ENCODE data around the gene C1orf167.

C1orf167 gene

DNA sequence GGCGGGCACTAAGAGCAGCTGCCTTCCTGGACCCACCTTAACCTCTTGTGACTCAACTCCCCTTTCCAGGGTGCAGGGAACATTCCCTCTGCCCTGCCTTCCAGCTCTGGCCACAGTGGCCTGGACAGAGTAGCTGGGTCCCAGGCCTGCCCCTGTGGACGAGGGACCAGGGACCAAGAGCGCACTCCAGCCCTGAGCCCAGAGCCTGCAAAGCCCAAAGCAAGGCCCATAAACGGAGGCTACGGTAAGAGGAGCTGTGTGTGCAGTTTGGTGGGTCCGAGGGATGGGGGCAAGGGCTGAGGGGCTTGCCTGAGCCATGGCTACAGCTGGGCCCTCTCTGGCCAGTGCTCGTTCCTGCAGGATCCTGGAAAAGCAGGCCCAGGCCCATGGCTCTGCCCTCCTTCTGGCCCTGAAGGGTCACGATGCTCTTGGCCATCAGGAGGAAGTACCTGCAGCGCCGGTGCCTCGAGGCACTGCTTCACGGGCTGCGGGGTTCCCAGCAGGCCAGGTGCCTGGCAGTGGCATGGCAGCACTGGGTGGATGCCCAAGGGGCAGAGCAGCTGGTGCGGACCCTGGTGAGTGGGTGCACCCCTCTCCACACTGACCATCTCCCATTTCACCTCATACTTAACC, 25.9 kb downstream of the C1orf167 start:
- no peak for DNase-seq

DNA sequence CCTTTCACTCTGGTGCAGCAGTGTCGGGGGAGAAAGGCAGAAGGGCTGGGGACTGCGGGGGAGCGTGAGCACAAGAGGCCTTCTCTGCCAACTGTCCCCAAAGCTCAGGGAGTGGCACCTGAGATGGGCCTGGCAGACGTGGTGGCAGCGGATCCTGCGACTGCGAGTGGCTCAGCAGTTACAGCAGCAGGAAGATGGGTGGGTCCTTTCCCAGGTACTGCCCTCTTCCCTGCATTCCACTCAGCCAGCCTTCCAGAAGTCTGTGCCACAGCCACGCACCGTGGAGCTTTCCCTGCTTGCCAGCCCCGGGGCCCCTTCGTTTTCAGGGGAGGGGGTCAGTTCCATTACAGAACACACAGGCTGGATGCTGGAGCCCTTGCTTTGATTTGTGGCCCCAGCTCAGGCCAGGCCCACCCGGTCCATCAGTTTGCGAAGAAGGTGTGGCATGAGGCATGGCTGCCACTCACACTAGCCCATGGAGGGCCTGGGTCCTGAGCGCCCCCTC, 26.6 kb downstream of the C1orf167 start:
- no peak for DNase-seq

DNA sequence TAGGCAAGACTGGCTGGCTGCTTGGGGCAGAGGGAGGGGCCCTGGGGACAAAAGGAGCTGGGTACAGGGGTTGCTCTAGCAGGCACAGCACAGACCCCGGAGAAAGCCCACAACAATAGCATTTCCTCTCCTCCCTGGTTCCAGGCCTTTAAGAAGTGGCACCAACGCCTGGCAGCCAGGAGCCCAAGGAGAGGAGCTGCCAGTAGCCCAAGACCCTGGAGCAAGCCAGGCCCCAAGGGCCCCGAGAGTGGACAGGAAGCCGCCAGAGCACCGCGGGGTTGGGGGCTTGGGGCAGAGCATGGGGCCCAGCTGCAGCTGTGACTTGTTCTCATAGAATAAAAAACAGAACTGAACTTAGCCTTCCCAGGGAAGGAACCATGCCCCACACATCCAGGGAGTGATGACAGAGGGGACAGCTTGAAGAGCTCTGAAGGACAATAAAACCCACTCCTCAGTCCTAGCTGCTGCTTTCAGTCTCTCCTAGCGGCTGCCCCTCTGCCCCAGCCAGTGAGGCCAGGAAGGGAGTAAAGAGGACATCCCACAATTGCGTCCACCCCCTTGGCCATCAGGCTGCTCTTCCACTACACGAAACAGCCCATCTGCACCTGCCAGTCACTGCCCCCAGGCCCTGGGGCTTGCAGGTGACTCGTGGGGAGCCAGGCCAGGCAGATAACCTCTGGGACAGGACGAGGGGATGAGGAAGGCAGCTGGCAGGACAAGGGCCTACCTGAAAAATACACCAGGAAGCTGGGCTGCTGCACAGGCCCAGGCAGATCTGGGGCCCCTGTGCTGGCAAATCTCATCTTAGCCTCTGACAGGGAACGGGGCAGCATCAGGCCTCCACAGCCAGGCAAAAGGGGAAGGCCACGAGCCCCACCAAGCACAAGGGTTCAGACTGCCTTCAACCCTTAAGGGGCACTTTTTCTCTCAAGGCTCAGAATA, 27.4 kb downstream of the C1orf167 start:
- DNase-seq: no peak

DNA sequence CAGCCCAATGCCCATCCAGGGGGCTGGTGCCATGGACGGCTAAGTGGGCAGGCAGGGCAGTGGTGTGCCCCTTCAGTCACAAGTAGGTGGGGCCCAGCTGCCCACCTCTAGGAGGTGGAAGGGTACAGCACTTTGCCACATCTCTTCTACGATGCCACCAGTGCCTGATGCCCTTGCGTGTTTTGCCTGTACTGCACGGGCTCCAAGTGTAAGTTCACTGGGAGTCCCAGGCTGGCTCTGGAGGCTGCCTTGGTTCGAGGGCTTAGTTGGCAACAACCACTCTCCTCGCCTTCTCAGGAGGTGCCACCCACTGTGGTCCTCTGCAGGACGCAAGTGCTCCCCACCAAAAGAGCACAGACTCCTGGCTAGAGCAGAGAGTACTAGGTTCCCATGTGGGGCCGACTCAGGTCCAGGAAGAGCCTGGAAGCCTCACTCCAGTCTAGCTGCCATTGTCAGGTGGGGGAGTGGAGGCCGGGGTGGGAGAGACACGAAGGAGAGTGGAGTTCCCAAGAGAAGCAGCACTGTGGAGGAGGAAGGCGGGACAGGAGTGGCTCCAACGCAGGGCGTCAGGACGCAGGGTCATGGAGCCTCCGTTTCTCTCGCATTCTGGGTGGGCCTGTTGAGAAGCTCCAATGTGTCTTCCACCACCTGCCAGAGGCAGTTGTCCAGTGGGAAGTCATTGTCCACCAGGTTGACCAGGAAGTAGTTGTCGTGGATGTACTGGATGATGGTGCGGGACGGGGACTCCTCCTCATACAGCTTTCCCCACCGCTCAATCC, 28.3 kb downstream of the C1orf167 start:
- no peak for DNase-seq

DNA sequence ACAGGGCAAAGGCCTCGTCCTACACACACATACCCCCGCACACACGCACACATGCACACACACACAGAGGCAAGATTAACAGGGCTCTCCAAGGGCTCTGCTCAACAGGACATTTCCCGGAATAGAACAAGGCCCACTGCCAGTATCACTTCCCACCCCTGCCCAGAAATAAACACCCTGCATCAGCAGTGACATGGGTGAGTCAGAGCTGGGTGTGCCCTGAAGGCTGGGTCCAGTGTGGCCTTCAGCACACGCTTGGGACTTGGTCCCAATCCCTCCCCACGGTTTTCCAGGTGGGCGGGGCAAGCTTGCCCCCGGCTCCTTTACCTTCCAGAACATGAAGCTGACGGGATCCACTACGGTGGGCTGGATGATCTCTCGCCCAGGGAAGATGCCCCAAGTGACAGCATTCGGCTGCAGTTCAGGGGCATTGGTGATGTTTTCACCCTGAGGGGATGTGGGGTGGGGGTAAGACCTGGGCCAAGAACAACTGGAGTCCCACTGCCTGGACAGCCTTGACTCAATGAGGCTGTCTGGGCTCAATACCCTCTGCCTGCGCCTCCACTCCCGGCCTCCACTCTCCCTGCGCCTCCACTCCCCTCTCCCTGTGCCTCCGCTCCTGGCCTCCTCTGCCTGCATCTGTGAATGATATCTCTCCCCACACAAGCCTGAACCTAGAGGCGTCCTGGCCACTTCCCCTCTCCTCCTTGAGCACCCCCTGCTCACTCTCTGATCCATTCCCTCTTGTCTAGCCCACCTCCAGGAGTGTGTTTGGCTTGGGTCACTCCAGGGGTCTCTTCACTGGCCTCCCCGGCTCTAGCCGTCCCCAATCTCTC, 29.1 kb downstream of the C1orf167 start:
- peak; percentile 44 for DNase-seq

DNA sequence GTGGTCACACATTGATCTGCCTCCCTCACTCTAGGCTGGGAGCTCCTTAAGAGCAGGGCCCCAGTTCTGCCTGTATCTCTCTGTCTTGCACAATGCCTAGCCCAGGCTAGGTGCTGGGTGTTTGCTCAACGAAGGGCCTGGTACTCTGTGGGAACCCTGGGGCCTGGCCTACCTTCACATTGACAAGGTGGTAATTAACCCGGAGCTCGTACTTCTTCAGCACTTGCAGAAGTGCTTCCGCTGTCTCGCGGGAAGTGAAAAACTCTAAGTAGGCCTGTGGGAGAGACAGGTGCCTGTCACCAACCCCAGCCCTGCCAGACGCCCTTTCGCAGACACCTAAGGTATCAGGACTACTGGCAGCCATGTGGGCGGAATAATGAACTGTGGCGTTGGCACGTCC, 30.1 kb downstream of the C1orf167 start:
- no peak for DNase-seq

DNA sequence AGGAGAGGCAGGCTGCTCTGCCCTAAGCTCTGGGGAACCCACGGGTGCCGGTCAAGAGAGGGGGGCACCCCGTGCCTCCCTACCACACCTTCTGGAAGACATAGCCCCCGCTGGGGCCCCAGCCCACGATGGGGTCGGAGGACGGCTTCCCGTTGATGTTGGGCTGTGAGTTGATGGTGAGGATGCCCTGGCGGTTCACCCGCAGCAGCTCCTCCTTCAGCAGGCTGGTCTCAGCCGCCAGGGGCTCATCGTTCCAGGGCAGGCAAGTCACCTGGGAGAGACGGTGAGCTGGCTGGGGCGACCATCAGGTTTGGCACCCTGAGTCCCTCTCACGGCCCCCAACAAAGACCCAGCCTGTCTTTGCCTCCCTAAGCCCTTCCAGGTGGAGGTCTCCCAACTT, 31.8 kb downstream of the C1orf167 start:
- DNase-seq: no peak

DNA sequence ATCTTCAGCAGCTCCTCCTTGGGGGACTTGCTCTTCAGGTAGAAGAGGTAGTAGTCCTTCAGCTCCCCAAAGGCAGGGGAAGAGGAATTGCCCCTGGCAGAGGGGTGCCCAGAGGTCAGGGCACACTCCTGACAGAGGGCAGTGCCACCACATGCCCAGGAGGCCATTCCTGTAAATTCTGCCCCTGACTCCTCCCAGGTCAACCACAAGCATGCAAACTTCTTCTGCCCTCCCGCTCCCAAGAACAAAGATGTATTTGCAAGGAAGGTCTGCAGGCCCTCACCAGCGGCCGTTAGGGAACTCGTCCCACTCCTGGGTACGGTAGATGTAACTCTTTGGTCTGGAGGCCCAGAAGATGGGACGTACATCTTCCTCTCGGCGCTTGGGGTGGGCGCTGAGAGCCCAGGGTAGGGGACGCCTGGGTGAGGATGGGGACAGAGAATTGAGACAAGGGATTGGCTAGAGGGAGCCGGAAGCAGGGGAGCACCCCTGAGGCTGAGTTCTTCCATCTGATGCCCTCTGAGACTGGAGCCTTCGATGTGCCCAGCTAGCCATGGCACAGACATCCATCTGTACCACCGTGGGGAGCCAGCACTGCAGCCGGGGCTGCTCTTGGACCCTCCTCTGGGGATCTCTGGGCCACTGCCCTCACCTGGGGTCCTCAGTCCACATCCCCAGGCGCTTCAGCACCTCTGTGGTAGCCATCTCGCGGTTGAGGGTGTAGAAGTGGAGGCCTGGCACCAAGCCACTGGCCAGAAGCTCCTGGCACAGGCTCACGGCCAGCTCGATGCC, 32.6 kb downstream of the C1orf167 start:
- no peak for DNase-seq

DNA sequence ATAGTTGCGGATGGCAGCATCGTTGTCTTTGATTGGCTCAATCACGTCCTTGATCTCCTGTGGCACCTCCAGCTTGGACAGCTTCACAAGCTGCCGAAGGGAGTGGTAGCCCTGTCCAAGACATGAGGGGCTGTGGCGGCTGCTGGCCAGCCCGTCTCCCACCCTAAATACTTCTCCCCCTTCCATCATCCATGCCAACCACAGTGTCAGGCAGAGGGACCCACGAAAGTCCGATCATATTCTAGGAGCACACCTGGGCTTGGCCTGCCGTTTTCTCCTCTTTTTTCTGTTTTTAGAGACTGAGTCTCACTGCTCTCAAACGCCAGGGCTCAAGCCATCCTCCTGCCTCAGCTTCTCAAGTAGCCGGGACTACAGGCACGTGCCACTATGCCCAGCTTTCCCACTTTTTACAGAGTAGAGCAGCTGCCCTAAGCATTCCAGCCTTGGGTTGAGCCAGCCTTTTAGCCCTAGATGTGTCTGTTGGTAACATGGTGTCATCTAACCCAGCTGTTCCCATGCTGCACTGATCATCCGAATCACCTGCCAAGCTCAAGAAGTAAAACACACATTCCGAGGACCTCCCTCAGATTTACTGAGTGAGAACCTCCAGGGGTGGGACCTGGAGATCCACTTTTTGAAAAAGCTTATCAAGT, 33.4 kb downstream of the C1orf167 start:
- no peak for DNase-seq

DNA sequence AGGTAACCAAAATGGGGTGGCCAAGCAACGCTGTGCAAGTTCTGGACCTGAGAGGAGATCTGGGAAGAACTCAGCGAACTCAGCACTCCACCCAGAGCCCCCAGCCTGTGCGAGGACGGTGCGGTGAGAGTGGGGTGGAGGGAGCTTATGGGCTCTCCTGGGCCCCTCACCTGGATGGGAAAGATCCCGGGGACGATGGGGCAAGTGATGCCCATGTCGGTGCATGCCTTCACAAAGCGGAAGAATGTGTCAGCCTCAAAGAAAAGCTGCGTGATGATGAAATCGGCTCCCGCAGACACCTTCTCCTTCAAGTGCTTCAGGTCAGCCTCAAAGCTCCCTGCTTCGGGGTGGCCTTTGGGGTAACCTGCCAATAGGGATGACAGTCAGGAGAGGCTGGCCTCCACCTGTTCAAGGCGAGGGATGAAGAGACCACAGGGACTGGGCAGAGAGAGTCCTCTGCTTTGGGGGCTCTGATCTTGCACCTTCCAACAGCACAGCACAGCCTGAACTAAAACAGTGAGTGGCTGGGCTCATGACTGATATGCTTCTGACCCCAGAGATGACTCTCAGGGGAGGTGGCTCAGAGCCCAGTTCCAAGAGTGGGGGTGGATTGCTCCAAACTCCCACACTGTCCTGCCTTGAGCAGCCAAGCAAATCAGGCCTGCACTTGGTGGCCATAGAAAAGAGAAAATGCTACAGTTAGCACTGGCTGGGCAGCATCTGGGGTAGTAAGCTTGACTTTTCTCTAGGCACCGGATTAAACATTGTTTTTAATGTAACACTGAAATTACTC, 34.2 kb downstream of the C1orf167 start:
- DNase-seq: no peak

DNA sequence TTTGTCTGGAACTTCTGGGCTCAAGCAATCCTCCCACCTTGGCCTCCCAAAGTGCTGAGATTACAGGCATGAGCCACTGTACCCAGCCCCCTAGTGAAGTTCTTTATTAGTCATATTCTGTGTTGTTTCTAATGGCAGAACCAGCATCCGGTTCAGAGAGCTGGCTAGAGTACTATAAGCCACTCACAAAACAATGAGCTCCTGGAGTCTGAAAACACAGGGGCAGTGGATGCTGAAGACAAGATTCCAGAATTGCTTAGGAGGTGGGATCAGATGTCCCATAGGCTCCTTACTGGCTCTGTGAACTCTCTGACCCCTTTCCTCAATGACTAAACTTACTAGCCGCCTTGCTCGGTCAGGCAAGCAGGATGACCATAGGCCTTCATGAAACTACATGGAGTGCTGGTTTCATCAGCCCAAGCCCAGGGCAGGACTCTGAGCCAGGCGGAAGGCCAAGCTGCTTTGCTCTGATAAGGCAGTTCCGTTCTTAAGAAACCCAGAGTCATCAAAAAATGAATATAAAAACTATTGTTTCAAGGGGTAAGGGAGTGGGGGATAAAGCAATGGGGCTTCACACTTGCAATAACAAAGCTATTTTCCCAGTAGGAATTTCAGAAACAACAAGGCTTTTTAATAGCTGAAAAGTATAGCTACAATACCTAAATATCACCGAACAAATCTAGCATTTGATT, 35.7 kb downstream of the C1orf167 start:
- DNase-seq: no peak

DNA sequence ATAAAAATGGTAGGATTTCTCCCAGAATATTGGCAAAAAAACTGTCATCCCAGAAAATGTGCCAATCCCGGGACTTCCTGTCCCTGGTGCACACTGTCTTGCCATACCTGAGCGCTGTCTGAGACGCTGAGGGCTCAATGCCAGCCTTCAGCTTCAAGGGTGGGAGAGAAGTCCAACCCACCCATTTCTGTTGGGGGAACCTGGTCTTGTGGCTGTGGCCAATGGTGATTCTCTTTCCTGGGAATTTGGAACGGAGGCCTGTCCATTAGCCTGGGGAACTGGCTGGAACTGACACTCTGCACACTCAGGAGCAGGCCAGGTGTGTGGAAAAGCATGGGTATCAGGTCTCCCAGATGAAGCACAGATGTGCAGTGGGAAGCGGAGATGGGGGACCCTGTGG, 37.1 kb downstream of the C1orf167 start:
- DNase-seq: no peak

DNA sequence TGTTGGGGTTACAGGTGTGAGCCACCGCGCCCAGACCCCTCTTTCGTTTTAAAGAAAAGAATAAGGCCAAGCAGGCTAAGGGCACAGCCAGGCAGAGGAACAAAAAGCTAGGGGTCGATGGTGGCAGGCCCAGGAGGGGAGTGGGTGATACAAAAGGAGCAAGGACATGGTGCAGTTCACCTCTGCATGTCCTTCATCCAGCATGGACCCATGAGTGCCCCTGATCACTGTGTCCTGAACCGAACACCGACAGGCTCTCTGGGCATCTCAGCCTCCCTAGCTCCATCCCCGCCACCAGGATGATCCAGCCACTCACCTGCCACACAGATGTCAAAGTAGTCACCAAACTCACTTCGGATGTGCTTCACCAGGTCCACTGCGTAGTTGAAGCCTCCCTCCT, 37.9 kb downstream of the C1orf167 start:
- no peak for DNase-seq

DNA sequence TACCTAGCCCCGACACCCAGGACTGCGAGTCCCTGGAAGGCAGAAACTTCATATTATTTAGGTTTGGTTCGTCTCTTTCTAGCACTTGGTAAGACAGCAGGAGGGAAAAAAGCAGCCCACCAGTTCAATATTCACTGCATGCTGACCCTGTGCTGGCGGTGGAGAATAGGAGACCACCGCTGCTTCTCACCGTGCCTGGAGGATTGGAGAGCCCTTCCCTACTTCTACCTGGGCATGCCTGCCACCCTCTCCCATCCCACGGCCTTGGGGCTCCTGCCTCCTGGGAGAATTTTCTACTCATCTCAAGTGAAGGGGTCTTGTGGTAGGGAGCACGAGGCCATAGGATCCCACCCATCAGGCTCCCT, 38.4 kb downstream of the C1orf167 start:
- no peak for DNase-seq

DNA sequence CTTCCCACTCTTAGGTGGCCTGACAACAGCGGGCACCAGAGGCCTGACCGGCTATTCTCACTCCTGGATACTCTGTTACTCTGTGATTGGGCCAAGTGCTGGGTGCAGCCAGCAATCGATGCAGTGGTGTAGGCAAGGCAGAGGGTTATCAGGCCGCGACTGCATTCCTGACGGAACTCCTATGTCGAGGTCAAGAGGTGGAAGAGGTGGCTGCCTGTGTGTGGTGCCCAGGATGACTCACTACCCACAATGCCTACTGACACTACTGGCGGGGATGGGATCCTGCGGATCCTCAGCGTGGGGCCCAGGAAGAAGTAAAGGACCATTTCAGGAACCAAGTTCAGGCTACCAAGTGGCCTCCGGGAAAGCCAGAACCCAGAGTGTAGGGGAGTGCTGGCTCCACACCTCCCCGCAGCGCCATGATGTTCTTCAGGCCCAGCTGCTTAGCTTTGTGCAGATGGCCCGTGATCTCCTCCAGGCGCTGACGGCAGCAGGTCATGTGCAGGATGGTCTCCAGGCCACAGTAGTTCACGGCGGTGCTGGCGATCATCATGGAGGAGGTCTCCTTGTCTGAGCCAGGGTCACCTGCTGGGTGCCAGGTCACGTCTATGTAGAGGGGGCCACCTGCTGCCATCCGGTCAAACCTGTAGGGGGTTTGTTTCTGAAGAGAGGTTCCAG, 38.9 kb downstream of the C1orf167 start:
- no peak for DNase-seq

DNA sequence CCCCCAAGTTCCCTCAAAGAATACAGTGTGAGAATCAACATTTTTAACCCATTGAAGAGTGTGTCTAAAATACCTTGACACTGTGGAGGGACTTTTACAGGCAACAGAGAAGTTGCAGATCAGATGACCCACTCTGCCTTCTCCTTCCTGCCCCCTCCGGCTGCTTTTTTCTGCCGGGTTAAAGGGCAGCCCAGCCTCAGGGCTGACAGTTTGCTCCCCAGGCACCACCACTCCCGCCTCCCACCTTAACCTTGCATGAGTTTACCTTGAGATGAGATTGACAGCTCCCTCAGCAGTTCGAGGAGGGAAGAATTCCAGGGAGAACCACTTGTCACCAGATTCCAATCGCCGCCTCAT, 40.6 kb downstream of the C1orf167 start:
- no peak for DNase-seq

DNA sequence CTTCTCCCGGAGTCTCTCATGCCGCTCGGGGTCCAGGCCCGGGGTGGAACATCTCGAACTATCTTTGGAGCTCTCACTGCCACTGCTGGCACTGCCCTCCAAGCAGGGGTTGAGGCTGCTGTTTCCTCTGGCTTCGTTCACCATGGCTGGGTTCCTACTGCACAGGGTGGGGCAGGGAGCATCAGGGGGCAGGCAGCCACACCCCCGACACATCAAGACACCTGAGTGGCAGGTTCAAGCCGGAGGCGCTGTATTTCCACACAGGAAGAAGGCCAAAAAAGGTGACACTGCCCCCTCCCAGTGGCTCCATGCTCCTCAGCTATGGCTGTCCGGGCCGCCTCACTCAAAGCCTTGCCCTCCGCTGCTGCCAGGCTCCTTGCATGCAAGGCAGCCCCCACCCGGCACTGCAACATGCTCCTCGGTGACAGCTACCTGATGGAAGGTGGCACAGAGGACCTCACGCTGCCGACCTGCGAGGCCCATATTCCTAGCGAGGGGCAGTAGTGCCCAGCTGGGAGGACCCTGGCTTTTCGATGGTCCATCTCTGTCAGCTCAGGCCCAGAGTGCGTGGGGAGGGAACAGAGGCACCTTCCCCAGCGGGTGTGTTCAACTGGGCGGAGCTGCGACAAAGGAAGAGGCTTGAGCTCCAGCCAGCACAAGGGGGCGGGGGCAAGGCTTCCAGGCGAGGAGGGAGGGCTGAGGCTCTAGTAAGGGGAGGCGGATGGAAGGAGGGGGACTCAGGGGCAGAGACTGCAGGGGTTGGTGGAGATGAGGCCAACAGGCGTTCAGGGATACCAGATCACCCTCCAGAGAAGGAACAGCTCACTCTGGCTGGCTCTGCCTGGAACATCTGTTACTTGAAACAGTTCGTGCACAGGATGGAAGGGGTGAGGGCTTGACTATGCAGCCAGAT, 41.2 kb downstream of the C1orf167 start:
- peak; percentile 84 for DNase-seq
